Small intestine (tissue), 7 donors: ENCODE data around the gene ANKIB1. TPM values are rescaled to one million over a fixed set of nuclear protein-coding genes. Genes with fewer than 3 reads are reported as not detected.

Experiments
- DNase-seq, 2 donors: peaks; one replicate each; pipeline versions ENCODE4 v3.0.0 to v3.0.0-alpha.2; 2013
- FAIRE-seq: peaks from 2 replicates; lab custom pipeline; 2012; peaks lifted over from hg19 to GRCh38; lab: Jason Lieb, UNC
- H3K27ac ChIP-seq, 3 donors: one replicate each; pipeline ENCODE4 v1.5.1; 2013; ENCODE audit warnings: low read length in 2 of 3, mild to moderate bottlenecking in 2 of 3, control low read depth in 1 of 3, inconsistent platforms in 1 of 3, low read depth in 1 of 3, moderate library complexity in 1 of 3
- H3K27me3 ChIP-seq, 3 donors: one replicate each; pipeline ENCODE4 v1.6.1; 2013; ENCODE audit warnings: low read length in 3 of 3, inconsistent platforms in 1 of 3; ENCODE audit not compliant: control insufficient read depth in 3 of 3, insufficient read depth in 3 of 3
- H3K36me3 ChIP-seq, 3 donors: one replicate each; pipeline ENCODE4 v1.6.1; 2013; ENCODE audit warnings: low read length in 3 of 3, inconsistent platforms in 1 of 3, low read depth in 1 of 3, mild to moderate bottlenecking in 1 of 3, moderate library complexity in 1 of 3; ENCODE audit not compliant: control insufficient read depth in 3 of 3, insufficient read depth in 2 of 3
- H3K4me1 ChIP-seq, 3 donors: one replicate each; pipeline ENCODE4 v1.6.1; 2013; ENCODE audit warnings: low read length in 2 of 3, inconsistent platforms in 1 of 3, low read depth in 1 of 3, mild to moderate bottlenecking in 1 of 3, moderate library complexity in 1 of 3; ENCODE audit not compliant: control insufficient read depth in 3 of 3, insufficient read depth in 2 of 3
- H3K4me3 ChIP-seq, 3 donors: one replicate each; pipeline ENCODE4 v1.5.1; 2013; ENCODE audit warnings: low read length in 3 of 3, control low read depth in 1 of 3, inconsistent platforms in 1 of 3, low read depth in 1 of 3, mild to moderate bottlenecking in 1 of 3, moderate library complexity in 1 of 3
- H3K9me3 ChIP-seq, 2 donors: one replicate each; pipeline ENCODE4 v1.6.1; 2013; ENCODE audit warnings: low read depth in 1 of 2, low read length in 1 of 2; ENCODE audit not compliant: control insufficient read depth in 2 of 2, insufficient read depth in 1 of 2
- WGBS, 3 donors: extraction: QIAGEN DNeasy Blood & Tissue Kit; methylation state at CpG; one replicate each; pipeline ENCODE4 v1.1.7; 2013; 5-methylcytosine and 5-hydroxymethylcytosine counted together
- polyA plus RNA-seq, 4 donors: library from polyadenylated mRNA; stranded (reverse) in 3 of 4; unstranded in 1 of 4; fragments of 200-250 nt in 3 of 4; fragments of 120-200 nt in 1 of 4; gene quantifications; one replicate each; pipeline versions ENCODE4 v1.2.1 to v1.2.3, GENCODE V29; 2013
- donor health status: healthy with polysubstance abuse.
- donor health status: control.
- donor health status: control.
- donor health status: Bipolar disorder and iron deficiency.
- donor health status: healthy.

ANKIB1 gene
- polyA plus RNA-seq, 4 donors, result 10.8 to 37.2 (median 14.2) TPM

GRCh38 chr7:92293896-92294590 lies 48.3 kb downstream of the ANKIB1 start:
- H3K27ac ChIP-seq, result peak overlapping the region in 2 of 3 donors; percentile 23 to 32
- peaks cover 0 to 31% (median 0%) of the 10 kb centered on the region in 3 donors for H3K4me1 ChIP-seq
- FAIRE-seq (peak; percentile 5), DNase-seq (peak; percentile 8 to 42)
- H3K9me3 ChIP-seq, result no peaks in the 10 kb centered on the region
- 14 to 36% (median 31%) methylated on average over 2 of the region's 2 CpGs for WGBS, 3 donors
- no peaks in the 10 kb centered on the region for H3K27me3 ChIP-seq
- H3K4me3 ChIP-seq, result no peak overlapping the region
- no peaks in the 10 kb centered on the region for H3K36me3 ChIP-seq

GRCh38 chr7:92295391-92295790 lies 49.6 kb downstream of the ANKIB1 start:
- Histone ChIP-seq H3K4me3 (no peak overlapping the region), H3K27me3 (no peaks in the 10 kb centered on the region), H3K4me1 (peaks cover 0 to 32% (median 0%) of the 10 kb centered on the region in 3 donors), H3K36me3 (peaks cover 0 to 4% (median 2%) of the 10 kb centered on the region in 3 donors), H3K27ac (no peak overlapping the region), H3K9me3 (no peaks in the 10 kb centered on the region)
- 70 to 86% (median 79%) methylated on average over 1 of the region's 1 CpG for WGBS, 3 donors
- no peak for DNase-seq
- no peak for FAIRE-seq

GRCh38 chr7:92296235-92296634 lies 50.5 kb downstream of the ANKIB1 start:
- no peak for FAIRE-seq
- Histone ChIP-seq H3K9me3 (no peaks in the 10 kb centered on the region), H3K4me1 (peaks cover 0 to 32% (median 0%) of the 10 kb centered on the region in 3 donors), H3K4me3 (no peak overlapping the region), H3K36me3 (peaks cover 0 to 4% (median 2%) of the 10 kb centered on the region in 3 donors), H3K27me3 (no peaks in the 10 kb centered on the region), H3K27ac (peak overlapping the region in 1 of 3 donors; percentile 60)
- no peak for DNase-seq
- WGBS, 3 donors, result 72 to 87% (median 80%) methylated on average over 3 of the region's 3 CpGs

GRCh38 chr7:92296880-92297445 lies 51.2 kb downstream of the ANKIB1 start:
- H3K36me3 ChIP-seq, result peaks cover 0 to 4% (median 2%) of the 10 kb centered on the region in 3 donors
- DNase-seq, result peak; percentile 70 to 86
- H3K9me3 ChIP-seq, result no peaks in the 10 kb centered on the region
- peaks cover 0 to 32% (median 0%) of the 10 kb centered on the region in 3 donors for H3K4me1 ChIP-seq
- 21 to 74% (median 37%) methylated on average over 3 of the region's 3 CpGs for WGBS, 3 donors
- H3K4me3 ChIP-seq, result no peak overlapping the region
- FAIRE-seq, result no peak
- peak overlapping the region in 1 of 3 donors; percentile 60 for H3K27ac ChIP-seq
- no peaks in the 10 kb centered on the region for H3K27me3 ChIP-seq

GRCh38 chr7:92297736-92298135 lies 52.0 kb downstream of the ANKIB1 start:
- Histone ChIP-seq H3K9me3 (no peaks in the 10 kb centered on the region), H3K27me3 (no peaks in the 10 kb centered on the region), H3K36me3 (peaks cover 0 to 4% (median 2%) of the 10 kb centered on the region in 3 donors), H3K4me3 (no peak overlapping the region), H3K4me1 (peaks cover 0 to 32% (median 0%) of the 10 kb centered on the region in 3 donors), H3K27ac (peak overlapping the region in 1 of 3 donors; percentile 60)
- WGBS, 3 donors, result 83 to 97% (median 86%) methylated on average over 1 of the region's 1 CpG
- DNase-seq (no peak), FAIRE-seq (no peak)

- DNase-seq, result peak in 1 of 2 donors; percentile 76
- H3K27ac ChIP-seq, result peak overlapping the region in 1 of 3 donors; percentile 34
Observed at GRCh38 chr7:92303761-92304160, 58.0 kb downstream of the ANKIB1 start.

GRCh38 chr7:92304406-92304893 lies 58.7 kb downstream of the ANKIB1 start:
- H3K27me3 ChIP-seq, result no peaks in the 10 kb centered on the region
- WGBS, 3 donors, result 94 to 100% (median 96%) methylated on average over 2 of the region's 2 CpGs
- DNase-seq (no peak), FAIRE-seq (no peak)
- no peak overlapping the region for H3K27ac ChIP-seq
- H3K4me3 ChIP-seq, result no peak overlapping the region
- H3K36me3 ChIP-seq, result peaks cover 0 to 10% (median 2%) of the 10 kb centered on the region in 3 donors
- H3K4me1 ChIP-seq, result peaks cover 0 to 7% (median 6%) of the 10 kb centered on the region in 3 donors
- no peaks in the 10 kb centered on the region for H3K9me3 ChIP-seq

More at GRCh38 chr7:92303761-92304160, 58.0 kb downstream of the ANKIB1 start:
- no peaks in the 10 kb centered on the region for H3K27me3 ChIP-seq
- H3K4me1 ChIP-seq, result peaks cover 0 to 11% (median 6%) of the 10 kb centered on the region in 3 donors
- WGBS, 3 donors, result 51 to 79% (median 73%) methylated on average over 2 of the region's 2 CpGs
- peaks cover 0 to 8% (median 2%) of the 10 kb centered on the region in 3 donors for H3K36me3 ChIP-seq
- H3K9me3 ChIP-seq, result no peaks in the 10 kb centered on the region
- no peak for FAIRE-seq
- H3K4me3 ChIP-seq, result no peak overlapping the region

- no peaks in the 10 kb centered on the region for H3K9me3 ChIP-seq
- no peak for DNase-seq
- H3K27me3 ChIP-seq, result no peaks in the 10 kb centered on the region
- no peak overlapping the region for H3K4me3 ChIP-seq
- peaks cover 0 to 7% (median 0%) of the 10 kb centered on the region in 3 donors for H3K36me3 ChIP-seq
- peaks cover 0 to 7% (median 6%) of the 10 kb centered on the region in 3 donors for H3K4me1 ChIP-seq
- FAIRE-seq, result no peak
- no peak overlapping the region for H3K27ac ChIP-seq
- WGBS, 3 donors, result 76 to 83% (median 79%) methylated on average over 2 of the region's 2 CpGs
Observed at GRCh38 chr7:92306153-92306552, 60.4 kb downstream of the ANKIB1 start.
